ENCODE results near the gene PSD2.

The PSD2 gene

DNA sequence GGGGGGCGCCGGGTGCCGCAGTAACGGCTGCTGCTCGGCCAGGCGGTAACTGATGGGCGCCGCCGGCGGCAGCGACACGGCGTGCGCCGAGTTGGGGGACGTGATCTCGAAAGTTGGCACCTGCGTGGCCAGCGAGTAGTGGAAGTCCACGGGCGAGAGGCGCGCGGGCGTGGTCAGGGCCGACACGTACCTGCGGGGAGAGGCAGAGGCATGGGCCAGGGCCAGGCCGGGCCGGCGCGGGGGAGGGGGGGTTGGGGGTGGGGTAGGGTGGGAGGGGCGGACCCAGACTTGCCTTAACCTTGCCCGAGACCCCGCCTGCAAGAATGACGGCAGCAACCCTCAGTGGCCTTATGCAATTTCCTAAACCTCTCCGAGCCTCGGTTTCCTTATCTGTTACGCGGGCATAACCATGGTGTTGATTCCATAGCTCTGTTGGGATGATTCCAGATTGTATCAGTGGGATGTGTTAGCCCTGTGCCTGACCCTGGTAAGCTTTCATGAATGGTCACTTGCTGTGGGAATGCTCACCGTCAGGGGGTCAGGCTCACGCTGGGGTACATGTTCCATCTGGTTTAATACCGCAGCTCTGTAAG is 53.0 kb downstream of the PSD2 start:
- H3K9ac ChIP-seq (ENCODE audit: insufficient read length, low read depth) = peak overlapping the region; percentile 42
- DNase-seq (ENCODE audit: low read depth, low spot score) = no peak
- peak overlapping the region; percentile 46 for H3K4me3 ChIP-seq (ENCODE audit: insufficient read length, low read depth)
- H3K27me3 ChIP-seq (ENCODE audit: insufficient read depth, insufficient read length) = peaks cover 38% of the 10 kb centered on the region
- no peaks in the 10 kb centered on the region for H3K4me1 ChIP-seq (ENCODE audit: insufficient read depth, insufficient read length)
- H3K36me3 ChIP-seq (ENCODE audit: insufficient read depth, insufficient read length, low read length) = no peaks in the 10 kb centered on the region
- TF ChIP-seq YY1 (IDR thresholded peaks at IDR 0.05; ENCODE audit: insufficient read depth, insufficient read length) (no peak), ZNF274 (IDR thresholded peaks at IDR 0.05; ENCODE audit: low read depth, low read length) (no peak), SUZ12 (IDR thresholded peaks at IDR 0.05; ENCODE audit: extremely low read depth, insufficient read depth, insufficient read length) (no peak)
- no peaks in the 10 kb centered on the region for H3K9me3 ChIP-seq (ENCODE audit: insufficient read depth, low read length)

DNA sequence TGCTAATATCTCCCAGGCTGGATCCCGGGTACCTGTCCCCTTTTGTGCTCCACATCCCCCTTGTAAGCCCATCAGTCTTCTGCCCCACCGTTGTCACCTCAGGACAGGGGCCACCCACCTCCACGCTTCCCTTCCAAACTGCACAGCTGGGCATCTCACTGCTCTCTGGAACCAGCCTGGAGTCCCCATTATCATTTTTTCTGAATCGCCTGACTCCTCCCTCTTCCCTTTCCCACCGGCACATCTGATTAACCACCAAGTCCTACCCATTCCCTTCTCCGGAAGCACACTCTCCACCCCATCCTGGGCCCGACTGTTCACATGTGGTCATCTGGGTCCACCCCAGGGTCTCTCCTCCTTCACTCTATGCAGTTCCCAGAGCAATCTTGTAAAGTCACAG is 53.9 kb downstream of the PSD2 start:
- peaks cover 38% of the 10 kb centered on the region for H3K27me3 ChIP-seq (ENCODE audit: insufficient read depth, insufficient read length)
- DNase-seq (ENCODE audit: low read depth, low spot score) = no peak

GRCh38 chr5:139849942-139850341 is 54.3 kb downstream of the PSD2 start:
- no peak for DNase-seq (ENCODE audit: low read depth, low spot score)
- Histone ChIP-seq H3K36me3 (ENCODE audit: insufficient read depth, insufficient read length, low read length) (no peaks in the 10 kb centered on the region), H3K4me3 (ENCODE audit: insufficient read length, low read depth) (no peak overlapping the region), H3K9ac (ENCODE audit: insufficient read length, low read depth) (no peak overlapping the region), H3K4me1 (ENCODE audit: insufficient read depth, insufficient read length) (no peaks in the 10 kb centered on the region), H3K9me3 (ENCODE audit: insufficient read depth, low read length) (no peaks in the 10 kb centered on the region), H3K27me3 (ENCODE audit: insufficient read depth, insufficient read length) (peaks cover 33% of the 10 kb centered on the region)
- no peak for TF ChIP-seq ZNF274 (IDR thresholded peaks at IDR 0.05; ENCODE audit: low read depth, low read length)

More for the DNA sequence above, 53.9 kb downstream of the PSD2 start:
- Histone ChIP-seq H3K9ac (ENCODE audit: insufficient read length, low read depth) (no peak overlapping the region), H3K9me3 (ENCODE audit: insufficient read depth, low read length) (no peaks in the 10 kb centered on the region), H3K36me3 (ENCODE audit: insufficient read depth, insufficient read length, low read length) (no peaks in the 10 kb centered on the region), H3K4me1 (ENCODE audit: insufficient read depth, insufficient read length) (no peaks in the 10 kb centered on the region), H3K4me3 (ENCODE audit: insufficient read length, low read depth) (no peak overlapping the region)
- no peak for TF ChIP-seq YY1 (IDR thresholded peaks at IDR 0.05; ENCODE audit: insufficient read depth, insufficient read length)
- no peak for TF ChIP-seq ZNF274 (IDR thresholded peaks at IDR 0.05; ENCODE audit: low read depth, low read length)
- TF ChIP-seq SUZ12 (IDR thresholded peaks at IDR 0.05; ENCODE audit: extremely low read depth, insufficient read depth, insufficient read length) = no peak

DNA sequence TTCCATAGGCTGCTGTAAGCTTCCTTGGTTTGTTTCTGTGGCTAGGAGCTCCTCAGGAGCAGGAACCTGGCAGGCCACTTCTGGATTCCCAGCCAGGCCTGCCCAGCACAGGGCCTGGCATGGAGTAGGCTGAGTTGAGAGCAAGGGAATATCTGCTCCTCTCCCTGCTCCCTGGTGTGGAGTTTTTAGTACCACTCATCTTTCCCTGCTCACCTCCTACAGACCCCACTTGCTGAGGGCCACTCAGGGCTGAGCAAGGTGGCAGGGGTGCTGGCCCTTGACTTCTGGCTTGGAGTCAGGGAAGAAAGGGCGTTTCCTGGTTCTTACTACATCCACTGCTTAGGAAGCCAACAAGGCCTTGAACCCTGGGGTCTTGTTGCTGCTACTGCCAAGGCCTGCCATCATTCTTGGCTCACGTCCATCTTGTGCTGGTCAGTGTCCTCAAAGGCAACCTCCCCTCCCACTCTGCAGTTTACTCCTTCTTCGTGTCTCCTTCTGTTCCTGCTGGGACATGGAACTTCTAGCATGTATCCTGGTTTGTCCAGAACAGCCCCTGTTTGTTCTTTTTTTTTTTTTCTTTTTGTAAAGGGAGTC is 54.9 kb downstream of the PSD2 start:
- TF ChIP-seq SUZ12 (IDR thresholded peaks at IDR 0.05; ENCODE audit: extremely low read depth, insufficient read depth, insufficient read length) (no peak), YY1 (IDR thresholded peaks at IDR 0.05; ENCODE audit: insufficient read depth, insufficient read length) (no peak), ZNF274 (IDR thresholded peaks at IDR 0.05; ENCODE audit: low read depth, low read length) (no peak)

GRCh38 chr5:139851558-139851957 is 56.0 kb downstream of the PSD2 start:
- Histone ChIP-seq H3K9me3 (ENCODE audit: insufficient read depth, low read length) (no peaks in the 10 kb centered on the region), H3K4me3 (ENCODE audit: insufficient read length, low read depth) (no peak overlapping the region), H3K36me3 (ENCODE audit: insufficient read depth, insufficient read length, low read length) (no peaks in the 10 kb centered on the region), H3K27me3 (ENCODE audit: insufficient read depth, insufficient read length) (peaks cover 19% of the 10 kb centered on the region), H3K4me1 (ENCODE audit: insufficient read depth, insufficient read length) (no peaks in the 10 kb centered on the region), H3K9ac (ENCODE audit: insufficient read length, low read depth) (no peak overlapping the region)
- no peak for DNase-seq (ENCODE audit: low read depth, low spot score)
- TF ChIP-seq SUZ12 (IDR thresholded peaks at IDR 0.05; ENCODE audit: extremely low read depth, insufficient read depth, insufficient read length) (no peak), YY1 (IDR thresholded peaks at IDR 0.05; ENCODE audit: insufficient read depth, insufficient read length) (no peak), ZNF274 (IDR thresholded peaks at IDR 0.05; ENCODE audit: low read depth, low read length) (no peak)

More for the DNA sequence above, 54.9 kb downstream of the PSD2 start:
- Histone ChIP-seq H3K4me3 (ENCODE audit: insufficient read length, low read depth) (no peak overlapping the region), H3K27me3 (ENCODE audit: insufficient read depth, insufficient read length) (peaks cover 29% of the 10 kb centered on the region), H3K9me3 (ENCODE audit: insufficient read depth, low read length) (no peaks in the 10 kb centered on the region), H3K4me1 (ENCODE audit: insufficient read depth, insufficient read length) (no peaks in the 10 kb centered on the region), H3K9ac (ENCODE audit: insufficient read length, low read depth) (no peak overlapping the region), H3K36me3 (ENCODE audit: insufficient read depth, insufficient read length, low read length) (no peaks in the 10 kb centered on the region)
- no peak for DNase-seq (ENCODE audit: low read depth, low spot score)

- Histone ChIP-seq H3K27me3 (ENCODE audit: insufficient read depth, insufficient read length) (peaks cover 16% of the 10 kb centered on the region), H3K4me3 (ENCODE audit: insufficient read length, low read depth) (no peak overlapping the region), H3K4me1 (ENCODE audit: insufficient read depth, insufficient read length) (no peaks in the 10 kb centered on the region), H3K36me3 (ENCODE audit: insufficient read depth, insufficient read length, low read length) (no peaks in the 10 kb centered on the region), H3K9me3 (ENCODE audit: insufficient read depth, low read length) (no peaks in the 10 kb centered on the region), H3K9ac (ENCODE audit: insufficient read length, low read depth) (no peak overlapping the region)
- TF ChIP-seq ZNF274 (IDR thresholded peaks at IDR 0.05; ENCODE audit: low read depth, low read length) (no peak), SUZ12 (IDR thresholded peaks at IDR 0.05; ENCODE audit: extremely low read depth, insufficient read depth, insufficient read length) (no peak), YY1 (IDR thresholded peaks at IDR 0.05; ENCODE audit: insufficient read depth, insufficient read length) (no peak)
- DNase-seq (ENCODE audit: low read depth, low spot score) = no peak
These were observed 57.1 kb downstream of the PSD2 start for GRCh38 chr5:139852696-139853095.

- no peaks in the 10 kb centered on the region for H3K36me3 ChIP-seq (ENCODE audit: insufficient read depth, insufficient read length, low read length)
- no peaks in the 10 kb centered on the region for H3K4me1 ChIP-seq (ENCODE audit: insufficient read depth, insufficient read length)
- H3K4me3 ChIP-seq (ENCODE audit: insufficient read length, low read depth) = no peak overlapping the region
- peaks cover 11% of the 10 kb centered on the region for H3K27me3 ChIP-seq (ENCODE audit: insufficient read depth, insufficient read length)
- DNase-seq (ENCODE audit: low read depth, low spot score) = no peak
- no peak for TF ChIP-seq ZNF274 (IDR thresholded peaks at IDR 0.05; ENCODE audit: low read depth, low read length)
- no peaks in the 10 kb centered on the region for H3K9me3 ChIP-seq (ENCODE audit: insufficient read depth, low read length)
- no peak overlapping the region for H3K9ac ChIP-seq (ENCODE audit: insufficient read length, low read depth)
These were observed 58.5 kb downstream of the PSD2 start for GRCh38 chr5:139854029-139854605.

All from NT2/D1 (cell line).